Aorta (tissue), 5 donors: Measurements from ENCODE around the gene DIAPH1. TPM values are rescaled to one million over a fixed set of nuclear protein-coding genes. Genes with fewer than 3 reads are reported as not detected.
"Not testable (repeated sequence)": the region's sequence is repeated elsewhere in the genome, so short reads cannot be mapped to it uniquely, and the experiment has no call there.

Source experiments
- ATAC-seq: fragments of 200-7000 bp; cut with Tn5 transposase; one replicate; pipeline ENCODE4 v1.9.1; 2022; ENCODE audit warnings: moderate library complexity; ENCODE audit not compliant: low FRiP score
- DNase-seq, 2 donors: peaks; one replicate each; pipeline ENCODE4 v3.0.0-alpha.2; 2020
- H3K27ac ChIP-seq, 2 donors: one replicate each; pipeline ENCODE4 v1.5.1; 2013; ENCODE audit warnings: low read length in 2 of 2, mild to moderate bottlenecking in 2 of 2, moderate library complexity in 2 of 2, control low read depth in 1 of 2, inconsistent platforms in 1 of 2, low read depth in 1 of 2
- H3K27me3 ChIP-seq, 2 donors: one replicate each; pipeline ENCODE4 v1.6.1; 2013; ENCODE audit warnings: control low read depth in 1 of 2, low read length in 1 of 2, mild to moderate bottlenecking in 1 of 2, moderate library complexity in 1 of 2; ENCODE audit not compliant: insufficient read depth in 2 of 2, control insufficient read depth in 1 of 2
- H3K36me3 ChIP-seq, 2 donors: one replicate each; pipeline ENCODE4 v1.6.1; 2013; ENCODE audit warnings: control low read depth in 1 of 2, low read length in 1 of 2, mild to moderate bottlenecking in 1 of 2; ENCODE audit not compliant: insufficient read depth in 2 of 2, control insufficient read depth in 1 of 2
- H3K4me1 ChIP-seq, 2 donors: one replicate each; pipeline ENCODE4 v1.6.1; 2013; ENCODE audit warnings: low read length in 2 of 2, control low read depth in 1 of 2, mild to moderate bottlenecking in 1 of 2, moderate library complexity in 1 of 2; ENCODE audit not compliant: insufficient read depth in 2 of 2, control insufficient read depth in 1 of 2
- H3K4me3 ChIP-seq, 2 donors: one replicate each; pipeline ENCODE4 v1.5.1; 2013; ENCODE audit warnings: low read length in 2 of 2, control low read depth in 1 of 2, mild to moderate bottlenecking in 1 of 2
- H3K9me3 ChIP-seq: one replicate; pipeline ENCODE4 v1.6.1; 2013; ENCODE audit warnings: mild to moderate bottlenecking, low read length; ENCODE audit not compliant: control insufficient read depth
- WGBS, 2 donors: extraction: QIAGEN DNeasy Blood & Tissue Kit; methylation state at CpG; one replicate each; pipeline ENCODE4 v1.1.7; 2013; 5-methylcytosine and 5-hydroxymethylcytosine counted together
- intact Hi-C, 2 donors: fragments of 100-400 bp; cut with DNase I; formaldehyde crosslinking; loops; one replicate each; pipeline versions ENCODE4 v1.14.2 to v1.15.0; 2022
- polyA plus RNA-seq, 2 donors: library from polyadenylated mRNA; stranded (reverse); fragments of 200-250 nt; gene quantifications; one replicate each; pipeline ENCODE4 v1.2.3, GENCODE V29; 2013
- total RNA-seq, 2 donors: library from RNA; stranded (reverse); fragmentation: NEBNext Ultra II Directional; extraction: Animal tissue kit (Norgen Biotek cat#: 25700); gene quantifications; one replicate each; pipeline ENCODE4 v1.2.1, GENCODE V29; 2021
- donor health status: healthy with polysubstance abuse.
- donor health status: Bipolar disorder and iron deficiency.
- donor health status: DM: no; HTN: no; CAD: no.
- donor health status: DM: no; HTN: no; CAD: no.
- donor health status: DM: yes; HTN: yes; CAD: no.

DIAPH1 gene
- total and polyA plus RNA-seq, 4 donors, result 30.8 to 125 (median 68.8) TPM

DNA sequence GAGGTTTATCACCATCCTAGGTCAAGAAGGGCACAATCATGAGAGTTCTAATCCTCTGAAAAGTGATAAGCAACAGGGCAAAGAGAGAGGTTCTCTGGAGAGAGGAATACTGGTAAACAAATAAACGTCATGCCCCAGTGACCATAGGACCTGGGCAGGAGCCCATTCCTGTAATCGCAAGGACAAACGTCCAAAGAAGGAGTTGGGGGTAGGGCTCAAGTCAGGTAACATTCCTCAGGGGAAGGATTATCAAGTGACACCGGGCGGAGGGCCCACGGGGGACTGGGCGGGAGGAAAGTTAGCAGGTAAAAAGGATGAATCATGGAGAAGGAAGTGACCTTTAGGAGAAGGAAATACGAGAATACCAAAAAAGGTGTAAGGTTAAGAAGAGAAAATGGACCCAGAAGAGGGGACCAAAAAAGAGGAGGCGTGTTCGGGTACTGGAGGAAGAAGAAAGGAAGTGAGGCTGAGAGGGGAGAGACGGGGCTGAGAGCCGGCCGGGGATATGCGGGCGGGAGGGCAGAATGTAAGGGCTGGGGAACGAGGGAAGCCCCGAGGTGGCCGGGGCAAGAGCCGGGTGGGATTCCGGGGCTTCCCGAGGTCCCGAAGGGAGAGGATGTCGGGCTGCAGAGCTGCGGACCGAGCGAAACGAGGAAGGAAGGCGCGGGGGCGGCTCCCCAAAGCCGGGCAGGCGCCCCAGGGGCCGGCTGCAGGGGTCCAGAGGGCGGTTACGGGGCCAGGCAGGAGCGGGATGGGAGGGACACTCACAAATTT, 583 bp downstream of the DIAPH1 start:
- peak in 1 of 2 donors; percentile 70 for DNase-seq
- intact Hi-C loops, result no loop called here
- Histone ChIP-seq H3K36me3 (peaks cover 0 to 3% of the 10 kb centered on the region in 2 donors), H3K27ac (peak overlapping the region; percentile 74 to 91), H3K4me1 (peaks cover 0 to 8% of the 10 kb centered on the region in 2 donors), H3K27me3 (no peaks in the 10 kb centered on the region), H3K4me3 (peak overlapping the region; percentile 97 to 98), H3K9me3 (no peaks in the 10 kb centered on the region)
- 0 to 1% methylated on average over 28 to 36 of the region's 36 CpGs for WGBS, 2 donors
- peak; percentile 69 for ATAC-seq

- ATAC-seq (no peak), DNase-seq (no peak)
- intact Hi-C loops, result no loop called here
- peak overlapping the region; percentile 97 to 98 for H3K4me3 ChIP-seq
- no peaks in the 10 kb centered on the region for H3K27me3 ChIP-seq
- H3K9me3 ChIP-seq, result no peaks in the 10 kb centered on the region
- 0% methylated on average over 9 of the region's 9 CpGs for WGBS, 2 donors
- peaks cover 0 to 3% of the 10 kb centered on the region in 2 donors for H3K36me3 ChIP-seq
- peak overlapping the region; percentile 74 to 91 for H3K27ac ChIP-seq
- peaks cover 0 to 8% of the 10 kb centered on the region in 2 donors for H3K4me1 ChIP-seq
Observed at GRCh38 chr5:141617682-141618029, 1.1 kb downstream of the DIAPH1 start.

- peaks cover 0 to 3% of the 10 kb centered on the region in 2 donors for H3K36me3 ChIP-seq
- H3K9me3 ChIP-seq, result no peaks in the 10 kb centered on the region
- H3K4me1 ChIP-seq, result peaks cover 0 to 8% of the 10 kb centered on the region in 2 donors
- WGBS, 2 donors, result 2 to 4% methylated on average over 2 of the region's 2 CpGs
- intact Hi-C loops, result no loop called here
- ATAC-seq (no peak), DNase-seq (no peak)
- no peaks in the 10 kb centered on the region for H3K27me3 ChIP-seq
- H3K27ac ChIP-seq, result no peak overlapping the region
- H3K4me3 ChIP-seq, result peak overlapping the region; percentile 97 to 98
Observed at GRCh38 chr5:141617128-141617527, 1.7 kb downstream of the DIAPH1 start.

DNA sequence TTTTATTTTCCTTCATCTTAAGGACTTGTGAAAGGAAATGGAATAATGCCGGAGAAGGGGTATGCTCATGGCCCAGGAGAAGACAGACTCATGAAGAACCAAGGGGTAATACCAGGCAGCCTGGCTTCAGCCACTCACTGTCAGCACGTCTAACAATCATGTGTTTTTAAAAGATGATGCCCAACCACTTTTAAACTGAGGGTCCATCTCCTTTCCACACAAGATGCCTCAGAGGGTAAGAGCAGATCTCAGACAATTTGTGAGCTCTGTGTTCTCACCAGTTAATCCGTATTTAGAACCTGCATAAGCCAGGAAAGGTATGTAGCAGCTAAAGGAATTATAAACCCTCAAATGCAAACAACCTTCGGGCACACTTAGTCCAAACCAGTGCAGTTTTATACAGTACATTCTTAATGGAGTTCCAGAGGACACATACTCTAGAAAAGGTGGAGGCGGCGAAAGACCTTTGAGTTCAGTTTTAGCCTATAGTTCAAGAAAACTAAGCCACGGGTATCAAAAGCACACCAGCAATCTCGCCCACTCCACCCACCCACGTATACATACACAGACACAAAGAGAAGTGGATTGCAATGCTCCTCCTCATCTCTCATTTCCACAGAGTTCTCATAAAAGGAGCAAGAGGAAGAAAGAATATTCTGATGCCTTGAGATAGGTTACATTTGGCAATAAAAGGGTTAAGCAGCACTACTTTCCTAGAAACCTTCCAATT, 2.6 kb downstream of the DIAPH1 start:
- intact Hi-C loops, result no loop called here
- Histone ChIP-seq H3K27me3 (no peaks in the 10 kb centered on the region), H3K4me1 (peaks cover 0 to 8% of the 10 kb centered on the region in 2 donors), H3K4me3 (no peak overlapping the region), H3K36me3 (peaks cover 0 to 3% of the 10 kb centered on the region in 2 donors), H3K9me3 (no peaks in the 10 kb centered on the region), H3K27ac (peak overlapping the region in 1 of 2 donors; percentile 21)
- DNase-seq (no peak), ATAC-seq (no peak)
- WGBS, 2 donors, result 55 to 57% methylated on average over 9 of the region's 9 CpGs

GRCh38 chr5:141613344-141613743, 5.5 kb downstream of the DIAPH1 start:
- no peak for ATAC-seq

DNA sequence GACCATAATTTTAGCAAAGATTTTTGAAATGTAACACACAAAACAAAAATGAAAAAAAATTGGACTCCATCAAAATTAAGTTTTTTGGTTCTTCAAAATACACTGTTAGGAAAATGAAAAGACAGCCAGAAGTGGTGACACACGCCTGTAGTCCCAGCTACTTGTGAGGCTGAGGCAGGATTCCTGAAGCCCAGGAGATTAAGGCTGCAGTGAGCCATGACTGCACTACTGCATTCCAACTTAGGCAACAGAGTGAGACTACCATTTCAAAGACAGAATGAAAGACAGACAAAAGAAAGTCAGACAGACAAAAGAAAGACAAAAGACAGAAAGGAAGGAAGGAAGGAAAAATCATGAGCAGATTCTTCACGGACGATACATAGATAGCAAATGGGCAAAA, 7.5 kb downstream of the DIAPH1 start:
- Histone ChIP-seq H3K36me3 (no peaks in the 10 kb centered on the region), H3K27ac (no peak overlapping the region), H3K4me3 (no peak overlapping the region), H3K9me3 (no peaks in the 10 kb centered on the region), H3K27me3 (no peaks in the 10 kb centered on the region), H3K4me1 (peaks cover 0 to 4% of the 10 kb centered on the region in 2 donors)
- 97 to 98% methylated on average over 3 of the region's 3 CpGs for WGBS, 2 donors
- DNase-seq (no peak), ATAC-seq (no peak)
- intact Hi-C loops, result no loop called here

More at GRCh38 chr5:141613344-141613743, 5.5 kb downstream of the DIAPH1 start:
- no peak overlapping the region for H3K4me3 ChIP-seq
- no peak overlapping the region for H3K27ac ChIP-seq
- intact Hi-C loops, result no loop called here
- H3K27me3 ChIP-seq, result no peaks in the 10 kb centered on the region
- no peaks in the 10 kb centered on the region for H3K9me3 ChIP-seq
- H3K4me1 ChIP-seq, result peaks cover 0 to 8% of the 10 kb centered on the region in 2 donors
- no peaks in the 10 kb centered on the region for H3K36me3 ChIP-seq
- DNase-seq, result no peak

GRCh38 chr5:141609921-141610320, 8.9 kb downstream of the DIAPH1 start:
- H3K9me3 ChIP-seq, H3K4me1 ChIP-seq, H3K4me3 ChIP-seq, H3K27ac ChIP-seq, ATAC-seq, intact Hi-C loops, H3K27me3 ChIP-seq, DNase-seq, H3K36me3 ChIP-seq: not testable (repeated sequence)
- WGBS, 2 donors, result 99% methylated on average over 7 of the region's 7 CpGs

GRCh38 chr5:141609044-141609443, 9.8 kb downstream of the DIAPH1 start:
- Histone ChIP-seq H3K9me3 (no peaks in the 10 kb centered on the region), H3K36me3 (no peaks in the 10 kb centered on the region), H3K27me3 (no peaks in the 10 kb centered on the region), H3K4me1 (no peaks in the 10 kb centered on the region), H3K27ac (no peak overlapping the region), H3K4me3 (no peak overlapping the region)
- ATAC-seq, result no peak
- WGBS, 2 donors, result 90 to 96% methylated on average over 3 of the region's 3 CpGs
- intact Hi-C loops, result no loop called here
- DNase-seq, result no peak

- no peak overlapping the region for H3K4me3 ChIP-seq
- no peaks in the 10 kb centered on the region for H3K36me3 ChIP-seq
- no peaks in the 10 kb centered on the region for H3K4me1 ChIP-seq
- WGBS, 2 donors, result 76 to 93% methylated on average over 1 of the region's 1 CpG
- no peak overlapping the region for H3K27ac ChIP-seq
- DNase-seq (no peak), ATAC-seq (no peak)
- intact Hi-C loops, result no loop called here
- H3K27me3 ChIP-seq, result no peaks in the 10 kb centered on the region
- H3K9me3 ChIP-seq, result no peaks in the 10 kb centered on the region
Observed at GRCh38 chr5:141608557-141608956, 10.2 kb downstream of the DIAPH1 start.
